KOPT-K1 (cell line): ENCODE results near the gene MAGEE1.

Experiments
- H3K27ac ChIP-seq: fragments of 200-600 bp; sonication (generic); 2 replicates; pipeline ENCODE4 v1.5.1; 2016; ENCODE audit warnings: antibody characterized with exemption, mild to moderate bottlenecking, low read depth, low read length; ENCODE audit not compliant: poor library complexity, severe bottlenecking
- H3K36me3 ChIP-seq: fragments of 200-600 bp; sonication (generic); 2 replicates; pipeline ENCODE4 v1.5.1; 2017; ENCODE audit warnings: antibody characterized with exemption, mild to moderate bottlenecking, low read length, moderate library complexity; ENCODE audit not compliant: insufficient read depth
- H3K9me3 ChIP-seq: fragments of 200-600 bp; sonication (generic); 2 replicates; pipeline ENCODE4 v1.5.1; 2017; ENCODE audit warnings: antibody characterized with exemption, low read length, mild to moderate bottlenecking; ENCODE audit not compliant: insufficient read depth, poor library complexity, severe bottlenecking

Gene MAGEE1

DNA sequence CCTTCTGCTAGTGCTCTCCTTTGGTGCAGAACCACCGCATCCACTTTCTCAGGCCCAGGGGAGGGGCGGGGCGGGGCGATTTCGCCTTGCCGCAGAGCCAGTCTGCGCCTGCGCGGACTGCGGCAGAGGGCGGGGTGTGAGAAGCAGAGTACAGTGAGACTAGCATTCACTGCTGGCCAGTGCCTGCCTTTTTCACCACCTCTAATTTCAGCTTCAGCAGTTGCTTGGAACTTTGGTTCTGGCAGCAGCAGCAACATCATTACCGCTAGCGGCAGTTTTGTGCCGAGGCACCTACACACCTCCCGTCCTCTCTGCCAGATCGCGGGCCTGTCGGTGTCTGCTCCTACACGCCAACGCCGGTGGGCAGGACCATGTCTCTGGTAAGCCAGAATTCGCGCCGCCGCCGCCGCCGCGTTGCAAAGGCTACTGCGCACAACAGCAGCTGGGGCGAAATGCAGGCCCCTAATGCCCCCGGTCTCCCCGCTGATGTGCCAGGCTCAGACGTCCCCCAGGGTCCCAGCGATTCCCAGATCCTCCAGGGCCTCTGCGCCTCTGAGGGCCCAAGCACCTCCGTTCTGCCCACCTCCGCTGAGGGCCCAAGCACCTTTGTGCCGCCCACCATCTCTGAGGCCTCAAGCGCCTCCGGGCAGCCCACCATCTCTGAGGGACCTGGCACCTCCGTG is at the start of gene MAGEE1:
TSS of gene MAGEE1 (plus strand) at position 151 of the 683 bp plus-strand sequence. CDS start at position 372, 221 bp downstream.
- H3K36me3 ChIP-seq, result no peaks in the 10 kb centered on the region
- peak within 1 kb of the TSS; percentile 57 for H3K27ac ChIP-seq
- H3K9me3 ChIP-seq, result no peaks in the 10 kb centered on the region

DNA sequence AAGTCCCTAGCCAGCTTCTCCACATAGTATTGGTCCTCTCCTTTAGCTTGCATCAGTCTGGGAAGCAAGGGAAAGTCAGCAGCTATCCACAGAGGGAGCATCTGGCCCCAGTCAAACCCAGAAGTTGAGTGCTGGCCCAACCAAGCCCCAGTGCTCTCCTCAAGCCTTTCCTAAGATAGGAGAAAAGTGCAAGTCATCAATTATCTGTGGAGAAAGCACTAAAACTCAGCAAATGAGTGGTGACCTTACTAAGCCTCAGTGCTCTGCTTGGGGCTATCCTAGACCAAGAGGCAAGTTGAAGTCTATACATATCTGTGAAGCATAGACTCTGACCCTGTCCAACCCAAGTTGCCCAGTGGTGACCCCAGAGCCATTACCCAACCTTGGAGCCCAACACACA is 28.5 kb upstream of the MAGEE1 start:
- H3K36me3 ChIP-seq, result no peaks in the 10 kb centered on the region
- H3K9me3 ChIP-seq, result no peaks in the 10 kb centered on the region
- no peak overlapping the region for H3K27ac ChIP-seq

DNA sequence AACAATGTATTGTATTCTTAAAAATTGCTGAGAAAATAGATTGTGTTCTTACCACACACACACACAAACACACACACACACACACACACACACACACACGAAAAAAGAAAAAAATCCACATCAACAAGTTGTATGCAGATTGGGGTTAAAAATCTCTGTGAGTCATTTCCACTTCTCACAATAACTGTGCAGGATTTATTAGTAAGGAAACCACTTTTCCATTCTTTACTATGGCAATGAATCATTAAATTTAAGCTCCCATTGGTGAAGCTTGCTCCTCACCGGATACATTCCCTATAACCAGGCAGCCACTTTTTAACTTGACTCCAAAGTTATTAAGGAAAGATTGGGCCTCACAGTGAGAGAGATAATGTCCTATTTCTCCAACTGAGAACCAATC is 19.7 kb upstream of the MAGEE1 start:
- H3K9me3 ChIP-seq, result no peaks in the 10 kb centered on the region
- H3K27ac ChIP-seq, result no peak overlapping the region
- no peaks in the 10 kb centered on the region for H3K36me3 ChIP-seq

DNA sequence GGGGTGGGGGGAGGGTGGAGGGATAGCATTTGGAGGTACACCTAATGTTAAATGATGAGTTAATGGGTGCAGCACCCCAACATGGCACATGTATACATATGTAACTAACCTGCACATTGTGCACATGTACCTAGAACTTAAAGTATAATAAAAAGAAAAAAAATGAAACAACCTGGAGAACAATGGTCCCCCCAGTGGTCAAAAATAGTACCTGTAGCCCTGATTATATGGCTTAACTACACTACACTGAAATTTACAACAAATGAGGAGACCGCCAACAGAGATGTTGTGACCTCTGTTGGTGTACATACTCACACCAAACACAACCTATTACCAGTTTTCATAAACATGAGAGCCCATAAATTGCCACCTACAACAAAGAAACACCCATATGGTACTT is 7.3 kb upstream of the MAGEE1 start:
- H3K27ac ChIP-seq, result no peak overlapping the region
- no peaks in the 10 kb centered on the region for H3K36me3 ChIP-seq
- no peaks in the 10 kb centered on the region for H3K9me3 ChIP-seq

DNA sequence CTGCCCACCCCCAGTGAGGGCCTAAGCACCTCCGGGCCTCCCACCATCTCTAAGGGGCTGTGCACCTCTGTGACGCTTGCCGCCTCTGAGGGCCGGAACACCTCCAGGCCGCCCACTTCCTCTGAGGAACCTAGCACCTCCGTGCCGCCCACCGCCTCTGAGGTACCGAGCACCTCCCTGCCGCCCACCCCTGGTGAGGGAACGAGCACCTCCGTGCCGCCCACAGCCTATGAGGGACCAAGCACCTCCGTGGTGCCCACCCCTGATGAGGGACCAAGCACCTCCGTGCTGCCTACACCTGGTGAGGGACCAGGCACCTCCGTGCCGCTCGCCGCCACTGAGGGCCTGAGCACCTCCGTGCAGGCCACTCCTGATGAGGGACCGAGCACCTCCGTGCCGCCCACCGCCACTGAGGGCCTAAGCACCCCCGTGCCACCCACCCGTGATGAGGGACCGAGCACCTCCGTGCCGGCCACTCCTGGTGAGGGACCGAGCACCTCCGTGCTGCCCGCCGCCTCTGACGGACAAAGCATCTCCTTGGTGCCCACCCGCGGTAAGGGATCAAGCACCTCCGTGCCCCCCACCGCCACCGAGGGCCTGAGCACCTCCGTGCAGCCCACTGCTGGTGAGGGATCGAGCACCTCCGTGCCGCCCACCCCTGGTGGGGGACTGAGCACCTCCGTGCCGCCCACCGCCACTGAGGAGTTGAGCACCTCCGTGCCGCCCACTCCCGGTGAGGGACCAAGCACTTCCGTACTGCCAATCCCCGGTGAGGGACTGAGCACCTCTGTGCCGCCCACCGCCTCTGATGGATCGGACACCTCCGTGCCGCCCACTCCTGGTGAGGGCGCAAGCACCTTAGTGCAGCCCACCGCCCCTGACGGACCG is 977 bp downstream of the MAGEE1 start:
- Histone ChIP-seq H3K9me3 (no peaks in the 10 kb centered on the region), H3K36me3 (no peaks in the 10 kb centered on the region), H3K27ac (peak overlapping the region; percentile 57)

- Histone ChIP-seq H3K36me3 (no peaks in the 10 kb centered on the region), H3K9me3 (no peaks in the 10 kb centered on the region), H3K27ac (no peak overlapping the region)
Measured at GRCh38 chrX:76433219-76433618, 5.7 kb downstream of the MAGEE1 start.

GRCh38 chrX:76434103-76434741 is 6.7 kb downstream of the MAGEE1 start:
- H3K27ac ChIP-seq, result no peak overlapping the region
- H3K36me3 ChIP-seq, result no peaks in the 10 kb centered on the region
- H3K9me3 ChIP-seq, result no peaks in the 10 kb centered on the region

- Histone ChIP-seq H3K27ac (no peak overlapping the region), H3K36me3 (no peaks in the 10 kb centered on the region)
Measured at GRCh38 chrX:76439188-76439587, 11.7 kb downstream of the MAGEE1 start.

DNA sequence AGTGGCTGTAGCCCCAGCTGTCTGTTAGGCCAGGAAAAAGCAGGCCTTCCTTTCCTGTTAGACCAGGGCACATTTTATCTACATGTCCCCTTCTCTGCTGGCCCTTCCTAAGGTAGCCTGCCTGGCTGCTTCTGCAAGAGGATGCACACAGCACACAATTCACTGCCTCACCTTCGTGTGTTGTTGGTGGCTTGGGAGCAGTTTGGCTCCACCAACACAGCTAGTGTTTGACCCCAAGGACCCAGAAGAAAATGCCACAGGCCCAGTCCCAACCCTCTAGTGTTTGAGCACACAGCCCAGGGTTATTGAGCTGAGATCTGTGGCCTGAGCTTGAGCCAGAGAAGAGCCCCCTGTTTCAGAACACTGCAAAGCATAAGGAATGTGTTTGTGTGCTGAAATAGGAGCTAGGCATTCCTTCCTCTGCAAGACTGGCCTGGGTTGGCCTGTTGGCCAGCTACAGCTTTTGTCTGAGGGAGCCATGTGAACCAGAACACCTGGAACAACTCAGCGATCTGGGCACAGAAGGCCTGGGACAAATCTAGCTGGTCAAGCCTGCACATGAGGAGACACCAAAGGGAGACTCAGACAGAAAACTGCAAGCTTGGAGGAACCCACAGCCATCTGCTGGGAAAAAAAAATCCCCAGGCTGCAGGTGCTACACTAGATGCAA is 26.4 kb downstream of the MAGEE1 start:
- Histone ChIP-seq H3K9me3 (no peaks in the 10 kb centered on the region), H3K36me3 (no peaks in the 10 kb centered on the region), H3K27ac (no peak overlapping the region)

More at GRCh38 chrX:76439188-76439587, 11.7 kb downstream of the MAGEE1 start:
- peaks cover 9% of the 10 kb centered on the region for H3K9me3 ChIP-seq

GRCh38 chrX:76454456-76454927 is 27.0 kb downstream of the MAGEE1 start:
- Histone ChIP-seq H3K9me3 (no peaks in the 10 kb centered on the region), H3K36me3 (no peaks in the 10 kb centered on the region), H3K27ac (no peak overlapping the region)

DNA sequence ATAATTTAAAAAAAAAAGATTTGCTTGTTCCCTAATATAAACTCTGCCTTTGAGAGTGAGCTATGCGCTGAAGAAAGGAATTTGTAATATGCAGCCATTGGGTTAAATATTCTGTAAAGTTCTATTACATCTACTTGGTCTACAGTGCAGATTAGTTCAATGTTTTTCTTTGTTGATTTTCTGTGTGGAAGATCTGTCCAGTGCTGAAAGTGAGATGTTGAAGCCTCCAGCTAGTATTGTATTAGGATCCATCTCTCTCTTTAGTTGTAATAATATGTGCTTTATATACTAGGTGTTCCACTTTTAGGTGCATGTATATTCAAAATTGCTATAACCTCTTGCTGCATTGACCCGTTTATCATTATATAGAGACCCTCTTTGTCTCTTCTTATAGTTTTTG is 49.8 kb downstream of the MAGEE1 start:
- Histone ChIP-seq H3K27ac (no peak overlapping the region), H3K36me3 (no peaks in the 10 kb centered on the region), H3K9me3 (no peaks in the 10 kb centered on the region)
